ENCODE data around the gene RDH5. TPM values are rescaled to one million over a fixed set of nuclear protein-coding genes. Genes with fewer than 3 reads are reported as not detected.

Gene RDH5
- total RNA-seq, 4 donors from 2014 or later: 18.0 to 57.0 (median 31.9) TPM

GRCh38 chr12:55733021-55733555 is 12.9 kb downstream of the RDH5 start:
- H3K4me1 ChIP-seq: peaks cover 0 to 48% (median 14%) of the 10 kb centered on the region in 3 donors
- WGBS, 2 donors (ENCODE audit: low coverage in 1 of 2): 60 to 86% methylated on average over 1 to 5 of the region's 14 CpGs

DNA sequence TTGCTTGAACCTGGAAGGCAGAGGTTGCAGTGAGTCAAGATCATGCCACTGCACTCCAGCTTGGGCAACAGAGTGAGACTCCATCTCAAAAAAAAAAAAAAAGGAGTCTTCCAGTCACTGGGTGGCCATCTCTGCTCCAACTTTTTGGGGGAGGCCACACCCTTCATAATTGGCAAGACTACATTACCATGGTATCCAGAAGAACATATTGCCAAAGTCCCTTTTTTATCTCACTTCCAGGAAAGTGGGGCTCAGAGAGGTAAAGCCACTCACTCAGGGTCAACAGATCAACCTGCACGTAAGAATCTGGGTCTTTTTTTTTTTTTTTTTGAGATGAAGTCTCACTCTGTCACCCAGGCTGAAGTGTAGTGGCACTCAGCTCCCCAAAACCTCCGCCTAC is 13.7 kb downstream of the RDH5 start:
- no peaks in the 10 kb centered on the region for H3K9me3 ChIP-seq
- H3K27ac ChIP-seq: no peak overlapping the region
- H3K4me1 ChIP-seq: peaks cover 0 to 53% (median 16%) of the 10 kb centered on the region in 3 donors
- 81 to 100% methylated on average over 1 to 2 of the region's 2 CpGs for WGBS, 2 donors (ENCODE audit: low coverage in 1 of 2)
- no peak overlapping the region for H3K4me3 ChIP-seq
- no peak for ATAC-seq
- no peaks in the 10 kb centered on the region for H3K27me3 ChIP-seq
- TF ChIP-seq CTCF (IDR thresholded peaks at IDR 0.05) (no peak), POLR2AphosphoS5 (IDR thresholded peaks at IDR 0.05) (no peak), EP300 (IDR thresholded peaks at IDR 0.05) (no peak), POLR2A (IDR thresholded peaks at IDR 0.05) (no peak)
- H3K36me3 ChIP-seq: no peaks in the 10 kb centered on the region

More at GRCh38 chr12:55733021-55733555, 12.9 kb downstream of the RDH5 start:
- Histone ChIP-seq H3K36me3 (no peaks in the 10 kb centered on the region), H3K4me3 (no peak overlapping the region), H3K27me3 (no peaks in the 10 kb centered on the region), H3K27ac (no peak overlapping the region), H3K9me3 (no peaks in the 10 kb centered on the region)
- TF ChIP-seq EP300 (IDR thresholded peaks at IDR 0.05) (no peak), CTCF (IDR thresholded peaks at IDR 0.05) (no peak), POLR2AphosphoS5 (IDR thresholded peaks at IDR 0.05) (no peak), POLR2A (IDR thresholded peaks at IDR 0.05) (no peak)
- ATAC-seq: no peak

DNA sequence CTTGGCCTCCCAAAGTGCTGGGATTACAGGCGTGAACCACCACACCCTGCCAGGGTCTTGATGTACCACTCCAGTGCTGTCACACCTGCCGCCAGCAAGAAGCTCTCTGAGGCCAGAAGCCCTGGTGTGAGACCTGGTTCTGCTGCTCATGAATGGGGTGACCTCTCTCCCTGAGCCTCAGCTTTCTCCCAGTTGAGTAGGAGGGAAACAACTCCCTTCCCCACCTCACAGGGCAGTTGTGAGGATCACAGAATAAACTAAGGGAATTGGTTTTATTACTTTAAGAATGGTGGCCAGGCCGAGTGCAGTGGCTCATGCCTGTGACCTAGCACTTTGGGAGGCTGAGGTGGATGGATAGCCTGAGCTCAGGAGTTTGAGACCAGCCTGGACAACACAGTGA is 14.4 kb downstream of the RDH5 start:
- ATAC-seq: no peak
- H3K27ac ChIP-seq: no peak overlapping the region
- no peak overlapping the region for H3K4me3 ChIP-seq
- H3K36me3 ChIP-seq: no peaks in the 10 kb centered on the region
- no CpG with 5 or more reads among the region's 3 CpGs for WGBS, 2 donors (ENCODE audit: low coverage in 1 of 2)
- no peaks in the 10 kb centered on the region for H3K27me3 ChIP-seq
- H3K9me3 ChIP-seq: no peaks in the 10 kb centered on the region
- peaks cover 0 to 51% (median 16%) of the 10 kb centered on the region in 3 donors for H3K4me1 ChIP-seq
- TF ChIP-seq POLR2A (IDR thresholded peaks at IDR 0.05): no peak
- no peak for TF ChIP-seq CTCF (IDR thresholded peaks at IDR 0.05)
- TF ChIP-seq EP300 (IDR thresholded peaks at IDR 0.05): no peak
- TF ChIP-seq POLR2AphosphoS5 (IDR thresholded peaks at IDR 0.05): no peak

- Histone ChIP-seq H3K36me3 (no peaks in the 10 kb centered on the region), H3K4me3 (no peak overlapping the region), H3K27me3 (no peaks in the 10 kb centered on the region), H3K4me1 (peaks cover 0 to 36% (median 10%) of the 10 kb centered on the region in 3 donors), H3K9me3 (no peaks in the 10 kb centered on the region), H3K27ac (no peak overlapping the region)
- WGBS, 2 donors (ENCODE audit: low coverage in 1 of 2): 65% methylated on average over 2 of the region's 3 CpGs; no CpG with 5 or more reads in 1 of the 2 donors
- no peak for ATAC-seq
- TF ChIP-seq POLR2A (IDR thresholded peaks at IDR 0.05) (no peak), POLR2AphosphoS5 (IDR thresholded peaks at IDR 0.05) (no peak), CTCF (IDR thresholded peaks at IDR 0.05) (no peak), EP300 (IDR thresholded peaks at IDR 0.05) (no peak)
Observed at GRCh38 chr12:55736076-55736475, 15.9 kb downstream of the RDH5 start.
